ENCODE measurements around the gene LCORL.

DNA sequence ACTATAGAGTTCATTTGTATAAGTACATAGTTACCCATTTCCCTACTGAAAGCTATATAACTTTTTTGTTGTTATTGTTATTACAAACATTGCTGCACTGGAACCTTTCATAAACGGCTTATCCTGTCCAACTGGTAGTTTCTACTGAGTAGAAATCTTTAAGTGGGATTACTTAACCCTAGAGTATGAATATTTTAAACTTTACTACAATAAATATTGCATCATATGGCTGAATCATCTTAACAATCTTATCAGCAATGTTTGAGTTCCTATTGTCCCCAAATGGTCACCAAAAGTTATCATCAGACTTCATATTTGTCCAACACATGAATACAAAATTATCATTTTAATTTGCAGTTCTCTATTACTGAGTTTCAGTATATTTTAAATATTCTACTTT is 40.5 kb downstream of the LCORL start:
- TF ChIP-seq, protein P1, sequence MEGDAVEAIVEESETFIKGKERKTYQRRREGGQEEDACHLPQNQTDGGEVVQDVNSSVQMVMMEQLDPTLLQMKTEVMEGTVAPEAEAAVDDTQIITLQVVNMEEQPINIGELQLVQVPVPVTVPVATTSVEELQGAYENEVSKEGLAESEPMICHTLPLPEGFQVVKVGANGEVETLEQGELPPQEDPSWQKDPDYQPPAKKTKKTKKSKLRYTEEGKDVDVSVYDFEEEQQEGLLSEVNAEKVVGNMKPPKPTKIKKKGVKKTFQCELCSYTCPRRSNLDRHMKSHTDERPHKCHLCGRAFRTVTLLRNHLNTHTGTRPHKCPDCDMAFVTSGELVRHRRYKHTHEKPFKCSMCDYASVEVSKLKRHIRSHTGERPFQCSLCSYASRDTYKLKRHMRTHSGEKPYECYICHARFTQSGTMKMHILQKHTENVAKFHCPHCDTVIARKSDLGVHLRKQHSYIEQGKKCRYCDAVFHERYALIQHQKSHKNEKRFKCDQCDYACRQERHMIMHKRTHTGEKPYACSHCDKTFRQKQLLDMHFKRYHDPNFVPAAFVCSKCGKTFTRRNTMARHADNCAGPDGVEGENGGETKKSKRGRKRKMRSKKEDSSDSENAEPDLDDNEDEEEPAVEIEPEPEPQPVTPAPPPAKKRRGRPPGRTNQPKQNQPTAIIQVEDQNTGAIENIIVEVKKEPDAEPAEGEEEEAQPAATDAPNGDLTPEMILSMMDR (conservative IDR thresholded peaks at IDR 0.05; ENCODE audit: low read length), result no peak
- no peak for TF ChIP-seq EZH2phosphoT487 (IDR thresholded peaks at IDR 0.05; ENCODE audit: borderline replicate concordance, low read depth, low read length)

Data from OCI-LY7 (cell line).